Activated naive CD8-positive, alpha-beta T cell treated with anti-CD3 and anti-CD28 coated beads for 36 hours (primary cell): ENCODE measurements around the gene DNAH8. TPM values are rescaled to one million over a fixed set of nuclear protein-coding genes. Genes with fewer than 3 reads are reported as not detected.
A peak's percentile ranks its signal among the peaks of the same experiment; 100 is the strongest.

ENCODE experiments used
- DNase-seq: peaks from one replicate; pipeline ENCODE4 v3.0.0; 2021
- H3K27ac Mint-ChIP-seq: one replicate; pipeline ENCODE4 v1.8.0; 2022; ENCODE audit warnings: mild to moderate bottlenecking, moderate library complexity, mixed read lengths
- H3K27me3 Mint-ChIP-seq: one replicate; pipeline ENCODE4 v1.8.0; 2022; ENCODE audit warnings: mild to moderate bottlenecking, mixed read lengths
- H3K36me3 Mint-ChIP-seq: one replicate; pipeline ENCODE4 v1.8.0; 2021; ENCODE audit warnings: mild to moderate bottlenecking, mixed read lengths
- H3K4me1 Mint-ChIP-seq: one replicate; pipeline ENCODE4 v1.8.0; 2021; ENCODE audit warnings: mixed read lengths
- H3K4me3 Mint-ChIP-seq: one replicate; pipeline ENCODE4 v1.8.0; 2022; ENCODE audit warnings: mild to moderate bottlenecking, moderate library complexity, mixed read lengths
- H3K9me3 Mint-ChIP-seq: one replicate; pipeline ENCODE4 v1.8.0; 2022; ENCODE audit warnings: mixed read lengths
- total RNA-seq, 2 experiments: library from RNA; stranded (reverse); gene quantifications; one replicate each; pipeline ENCODE4 v1.2.3, GENCODE V29; 2021

DNAH8 gene, protein sequence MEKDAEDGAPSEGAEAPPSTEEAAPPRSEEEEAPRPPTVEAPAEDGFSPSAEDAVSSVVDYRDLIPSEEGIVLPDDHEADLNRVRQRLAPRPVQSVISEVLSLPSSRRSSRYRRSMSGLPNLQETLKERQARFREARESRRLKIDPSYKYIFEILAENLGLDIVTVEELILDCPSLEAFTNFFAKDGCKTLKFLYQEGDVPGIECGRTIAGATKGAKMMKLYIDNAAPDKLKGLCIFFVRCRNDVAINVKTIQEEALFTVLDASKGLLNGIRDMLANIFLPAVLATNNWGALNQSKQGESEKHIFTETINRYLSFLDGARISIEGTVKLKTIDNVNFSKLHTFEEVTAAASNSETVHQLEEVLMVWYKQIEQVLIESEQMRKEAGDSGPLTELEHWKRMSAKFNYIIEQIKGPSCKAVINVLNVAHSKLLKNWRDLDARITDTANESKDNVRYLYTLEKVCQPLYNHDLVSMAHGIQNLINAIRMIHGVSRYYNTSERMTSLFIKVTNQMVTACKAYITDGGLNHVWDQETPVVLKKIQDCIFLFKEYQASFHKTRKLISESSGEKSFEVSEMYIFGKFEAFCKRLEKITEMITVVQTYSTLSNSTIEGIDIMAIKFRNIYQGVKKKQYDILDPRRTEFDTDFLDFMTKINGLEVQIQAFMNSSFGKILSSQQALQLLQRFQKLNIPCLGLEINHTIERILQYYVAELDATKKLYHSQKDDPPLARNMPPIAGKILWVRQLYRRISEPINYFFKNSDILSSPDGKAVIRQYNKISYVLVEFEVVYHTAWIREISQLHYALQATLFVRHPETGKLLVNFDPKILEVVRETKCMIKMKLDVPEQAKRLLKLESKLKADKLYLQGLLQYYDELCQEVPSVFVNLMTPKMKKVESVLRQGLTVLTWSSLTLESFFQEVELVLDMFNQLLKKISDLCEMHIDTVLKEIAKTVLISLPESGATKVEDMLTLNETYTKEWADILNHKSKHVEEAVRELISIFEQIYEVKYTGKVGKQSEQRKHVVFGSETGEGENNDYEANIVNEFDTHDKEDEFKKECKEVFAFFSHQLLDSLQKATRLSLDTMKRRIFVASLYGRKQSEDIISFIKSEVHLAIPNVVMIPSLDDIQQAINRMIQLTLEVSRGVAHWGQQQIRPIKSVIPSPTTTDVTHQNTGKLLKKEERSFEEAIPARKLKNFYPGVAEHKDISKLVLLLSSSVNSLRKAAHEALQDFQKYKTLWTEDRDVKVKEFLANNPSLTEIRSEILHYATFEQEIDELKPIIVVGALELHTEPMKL (N-terminal part only)
- total RNA-seq: under 1 TPM in 1 of 2 experiments, not detected in 1; 0.08 TPM

DNA sequence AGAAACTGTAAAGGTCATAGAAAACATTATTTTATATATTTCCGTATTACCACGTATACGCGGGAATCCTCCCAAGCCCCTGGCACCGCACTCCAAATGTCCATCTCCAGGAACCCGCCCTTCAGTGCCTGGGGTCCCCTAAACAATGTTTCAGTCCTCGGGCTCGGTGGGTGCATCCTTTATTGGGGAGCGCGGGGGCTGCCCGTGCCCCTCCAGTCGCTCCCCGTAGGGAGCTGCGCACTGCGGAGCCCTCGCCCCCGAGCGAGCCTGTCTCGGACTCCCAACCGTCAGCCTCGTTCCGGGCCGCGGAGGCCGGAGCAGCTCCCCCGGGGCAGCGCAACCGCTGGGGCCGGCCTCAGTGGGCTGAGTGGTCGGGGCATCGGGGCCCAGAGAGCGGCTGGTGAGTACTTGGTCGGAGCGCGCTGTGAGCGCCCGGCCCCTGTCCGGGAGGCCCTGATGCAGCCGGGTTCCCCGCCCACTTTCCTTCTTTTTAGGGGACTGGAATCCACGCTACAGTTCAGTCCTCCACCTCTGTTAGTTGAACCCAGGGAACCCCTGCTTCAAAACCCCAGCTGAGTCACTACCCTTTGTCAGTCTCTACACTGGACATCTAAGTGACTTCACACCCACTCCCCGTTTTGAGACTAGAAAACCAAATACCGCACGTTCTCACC is at the start of gene DNAH8:
Gene DNAH8 (plus strand): TSS at position 296 of the 674 bp plus-strand sequence. CDS start 7,499 bp downstream, outside the sequence.
- H3K9me3 Mint-ChIP-seq: no peaks in the 10 kb centered on the region
- peaks cover 29% of the 10 kb centered on the region for H3K27me3 Mint-ChIP-seq
- H3K4me3 Mint-ChIP-seq: peak within 1 kb of the TSS; percentile 62
- peak; percentile 30 for DNase-seq
- peaks cover 3% of the 10 kb centered on the region for H3K36me3 Mint-ChIP-seq
- peak within 1 kb of the TSS; percentile 76 for H3K27ac Mint-ChIP-seq
- H3K4me1 Mint-ChIP-seq: peaks cover 17% of the 10 kb centered on the region

DNA sequence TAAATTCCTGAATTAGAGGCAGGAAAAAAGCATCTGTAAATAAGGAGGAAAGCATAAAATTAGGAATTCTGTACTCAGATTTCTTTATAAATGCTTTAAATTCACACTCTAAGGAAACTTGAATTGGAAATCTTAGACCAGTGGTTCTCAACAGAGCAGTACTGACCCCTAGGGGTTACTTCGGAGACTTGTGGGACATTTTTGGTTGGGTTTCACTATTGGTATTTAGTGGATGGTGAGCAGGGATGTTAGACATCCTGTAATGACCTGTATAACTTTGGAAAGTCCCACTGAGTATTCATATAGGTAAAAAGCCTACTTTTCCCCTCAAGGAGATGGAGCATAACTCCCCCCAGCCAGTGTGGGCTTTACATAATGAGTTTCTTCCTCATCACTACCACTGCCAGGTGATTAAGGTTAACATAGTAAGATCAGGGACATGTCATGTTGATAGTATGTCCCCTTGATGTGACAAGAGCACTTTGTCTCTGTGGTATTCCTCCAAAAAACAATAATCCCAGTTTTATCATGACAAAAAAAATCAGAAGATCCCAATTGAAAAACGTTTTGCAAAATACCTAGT is 43.1 kb upstream of the DNAH8 start:
- Mint-ChIP-seq H3K36me3 (peaks cover 36% of the 10 kb centered on the region), H3K9me3 (peaks cover 9% of the 10 kb centered on the region), H3K27ac (no peak overlapping the region), H3K27me3 (no peaks in the 10 kb centered on the region), H3K4me1 (peaks cover 27% of the 10 kb centered on the region), H3K4me3 (no peak overlapping the region)
- DNase-seq: peak; percentile 17

DNA sequence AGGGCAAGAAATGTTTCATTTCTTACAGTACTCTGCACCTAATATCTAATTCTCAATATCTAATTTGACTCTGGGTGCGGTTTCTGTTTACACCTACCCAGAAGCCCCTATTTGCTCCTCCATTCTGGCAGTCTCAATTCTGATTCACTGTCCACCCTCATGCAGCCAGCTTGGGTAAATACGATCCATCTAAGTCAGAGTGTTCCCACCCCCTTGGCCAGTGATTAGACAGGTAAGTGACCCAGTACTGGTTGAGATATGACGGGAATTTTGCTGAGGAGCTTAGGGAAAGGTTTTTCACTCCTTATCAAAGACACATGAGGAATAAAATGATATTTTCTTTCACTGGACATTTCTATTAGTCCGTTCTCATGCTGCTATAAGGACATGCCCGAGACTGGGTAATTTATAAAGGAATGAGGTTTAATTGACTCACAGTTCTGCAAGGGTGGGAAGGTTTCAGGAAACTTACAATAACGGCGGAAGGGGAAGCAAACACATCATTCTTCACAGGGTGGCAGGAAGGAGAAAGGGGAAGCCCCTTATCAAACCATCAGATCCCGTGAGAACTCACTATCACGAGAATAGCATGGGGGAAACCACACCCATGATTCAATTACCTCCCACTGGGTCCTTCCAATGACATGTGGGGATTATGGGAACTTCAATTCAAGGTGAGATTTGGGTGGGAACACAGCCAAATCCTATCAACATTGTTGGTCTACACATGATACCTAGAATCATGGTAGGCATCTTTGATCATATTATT is 41.5 kb upstream of the DNAH8 start:
- H3K4me3 Mint-ChIP-seq: no peak overlapping the region
- H3K36me3 Mint-ChIP-seq: peaks cover 48% of the 10 kb centered on the region
- H3K4me1 Mint-ChIP-seq: peaks cover 34% of the 10 kb centered on the region
- peak overlapping the region; percentile 79 for H3K27ac Mint-ChIP-seq
- no peaks in the 10 kb centered on the region for H3K27me3 Mint-ChIP-seq
- no peak for DNase-seq
- H3K9me3 Mint-ChIP-seq: peaks cover 9% of the 10 kb centered on the region

DNA sequence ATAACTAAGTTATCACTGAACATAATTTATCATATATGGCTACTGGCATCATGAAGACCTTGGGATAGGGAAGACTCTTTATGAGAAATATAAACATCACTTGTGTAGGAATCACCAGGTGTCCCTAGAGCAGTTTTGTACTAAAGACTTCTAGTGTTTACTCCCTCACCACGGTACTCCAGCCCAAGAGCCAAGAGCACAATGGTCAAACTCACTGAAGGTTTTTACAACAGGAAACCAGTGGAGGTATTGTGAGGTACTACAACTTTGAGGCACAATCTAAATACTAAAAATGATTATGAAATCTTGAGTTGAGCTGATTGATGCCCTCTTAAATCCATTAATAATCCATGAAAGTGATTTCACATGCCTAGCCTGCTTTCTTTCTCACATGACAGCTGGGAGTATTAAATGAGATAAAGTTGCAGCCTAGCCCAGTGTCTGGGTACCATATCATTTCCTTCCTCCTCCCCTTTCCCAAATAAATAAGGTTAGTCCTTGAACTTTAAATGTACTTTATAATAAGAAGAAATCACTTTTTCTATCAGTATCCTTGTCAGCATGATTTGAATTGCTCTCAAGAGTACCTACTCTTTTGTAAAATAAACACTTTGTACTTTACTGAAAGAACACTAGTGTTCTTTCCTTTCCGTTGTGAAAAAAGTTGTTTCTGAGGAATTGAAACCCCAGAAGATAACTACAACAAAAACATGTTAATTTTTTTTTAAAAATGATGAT is 38.7 kb upstream of the DNAH8 start:
- DNase-seq: no peak
- Mint-ChIP-seq H3K27ac (no peak overlapping the region), H3K36me3 (peaks cover 53% of the 10 kb centered on the region), H3K27me3 (no peaks in the 10 kb centered on the region), H3K4me3 (no peak overlapping the region), H3K9me3 (peaks cover 9% of the 10 kb centered on the region), H3K4me1 (peaks cover 34% of the 10 kb centered on the region)

DNA sequence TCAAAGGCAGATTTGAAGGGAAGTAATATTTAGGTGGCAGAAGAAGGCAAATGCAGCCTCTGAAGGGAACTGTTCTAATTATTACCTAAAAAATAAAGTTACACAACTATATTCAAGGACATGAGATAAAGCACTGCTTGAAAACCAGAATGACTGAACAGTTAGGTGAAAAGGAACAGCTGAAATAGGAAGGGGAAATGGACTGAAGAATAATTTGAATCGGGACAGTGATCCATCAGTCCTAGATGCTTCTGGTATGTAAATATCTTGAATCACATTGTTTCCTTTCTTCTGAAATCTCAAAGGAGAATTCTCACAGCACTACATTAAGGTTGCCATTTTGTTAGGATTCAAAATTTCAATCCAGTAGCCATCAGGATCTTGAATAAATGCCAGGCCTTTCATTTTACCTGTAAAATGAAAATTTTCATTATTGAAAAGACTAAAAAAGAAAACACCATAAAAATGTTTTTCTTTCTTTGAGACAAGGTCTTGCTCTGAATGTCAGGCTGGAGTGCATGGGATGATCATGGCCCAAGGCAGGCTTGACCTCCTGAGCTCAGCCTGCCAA is 38.1 kb upstream of the DNAH8 start:
- DNase-seq: no peak
- H3K4me1 Mint-ChIP-seq: peaks cover 32% of the 10 kb centered on the region
- no peak overlapping the region for H3K4me3 Mint-ChIP-seq
- H3K36me3 Mint-ChIP-seq: peaks cover 57% of the 10 kb centered on the region
- no peaks in the 10 kb centered on the region for H3K27me3 Mint-ChIP-seq
- H3K9me3 Mint-ChIP-seq: peaks cover 9% of the 10 kb centered on the region
- no peak overlapping the region for H3K27ac Mint-ChIP-seq

DNA sequence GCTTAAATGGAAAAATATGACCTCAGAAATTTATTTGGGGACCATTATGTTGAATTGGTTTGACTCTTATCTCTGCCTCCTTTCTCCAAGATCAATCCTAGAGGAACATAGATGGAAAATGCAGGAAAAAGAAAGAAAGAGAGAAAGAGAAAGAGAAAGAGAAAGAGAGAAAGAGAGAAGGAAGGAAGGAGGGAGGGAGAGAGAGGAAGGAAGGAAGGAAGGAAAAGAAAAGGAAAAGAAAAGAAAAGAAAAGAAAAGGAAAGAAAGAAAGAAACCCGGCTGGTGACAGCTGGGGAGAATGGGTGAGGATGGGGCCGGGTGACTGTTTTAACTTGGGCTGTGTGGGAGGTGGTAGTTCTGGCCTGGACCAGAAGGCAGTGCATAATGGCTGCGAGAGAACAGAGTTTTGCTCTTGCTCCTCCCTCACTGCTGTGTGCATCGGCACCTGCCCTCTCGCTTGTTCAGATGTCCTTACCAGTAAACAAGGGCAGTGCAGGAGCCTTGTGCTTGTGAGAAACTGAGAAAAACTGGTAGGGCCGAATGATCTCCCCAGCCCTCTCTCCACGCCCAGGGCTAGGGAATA is 36.8 kb upstream of the DNAH8 start:
- Mint-ChIP-seq H3K27ac (peak overlapping the region; percentile 52), H3K4me1 (peaks cover 25% of the 10 kb centered on the region), H3K9me3 (peaks cover 9% of the 10 kb centered on the region), H3K36me3 (peaks cover 57% of the 10 kb centered on the region), H3K4me3 (no peak overlapping the region), H3K27me3 (no peaks in the 10 kb centered on the region)
- DNase-seq: no peak

DNA sequence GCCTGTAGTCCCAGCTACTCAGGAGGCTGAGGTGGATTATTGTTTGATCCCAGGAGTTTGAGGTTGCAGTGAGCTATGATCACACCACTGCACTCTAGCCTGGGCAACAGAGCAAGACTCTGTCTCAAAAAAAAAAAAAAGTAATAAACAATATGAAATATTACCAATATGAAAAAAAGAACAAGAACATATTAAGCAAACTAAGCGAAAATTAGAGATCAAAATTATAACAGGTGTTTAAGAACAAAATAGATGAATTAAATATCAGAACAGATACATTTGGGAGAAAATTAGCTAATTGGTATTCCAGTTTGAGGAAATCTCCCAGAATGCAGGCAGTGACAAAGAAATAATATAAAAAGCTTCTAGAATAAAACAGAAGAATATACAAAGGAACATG is 35.4 kb upstream of the DNAH8 start:
- DNase-seq: no peak
- peaks cover 44% of the 10 kb centered on the region for H3K36me3 Mint-ChIP-seq

DNA sequence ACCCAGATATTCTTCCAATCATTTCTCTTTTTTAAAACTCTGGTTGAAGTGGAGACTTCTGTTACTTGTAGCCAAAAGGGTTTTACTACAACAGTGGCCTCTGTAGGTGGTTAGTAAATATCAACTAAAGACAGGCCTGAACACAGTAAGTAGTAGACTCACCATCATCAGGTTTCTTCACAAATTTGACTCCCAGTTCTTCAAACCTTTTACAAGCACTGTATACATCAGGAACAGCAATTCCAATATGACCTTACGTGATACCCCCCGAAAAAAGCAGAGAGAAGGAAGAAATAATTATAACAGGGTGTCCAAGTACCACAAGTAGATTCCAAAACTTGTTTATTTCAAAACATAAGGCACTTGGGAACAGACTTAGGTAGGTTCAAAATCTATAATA is 33.3 kb upstream of the DNAH8 start:
- Mint-ChIP-seq H3K9me3 (no peaks in the 10 kb centered on the region), H3K27me3 (no peaks in the 10 kb centered on the region), H3K27ac (no peak overlapping the region), H3K4me1 (peaks cover 19% of the 10 kb centered on the region), H3K36me3 (peaks cover 28% of the 10 kb centered on the region), H3K4me3 (no peak overlapping the region)
- no peak for DNase-seq

More for the DNA sequence above, 35.4 kb upstream of the DNAH8 start:
- H3K27ac Mint-ChIP-seq: no peak overlapping the region
- H3K4me3 Mint-ChIP-seq: no peak overlapping the region
- peaks cover 15% of the 10 kb centered on the region for H3K4me1 Mint-ChIP-seq
- peaks cover 3% of the 10 kb centered on the region for H3K9me3 Mint-ChIP-seq
- H3K27me3 Mint-ChIP-seq: no peaks in the 10 kb centered on the region

DNA sequence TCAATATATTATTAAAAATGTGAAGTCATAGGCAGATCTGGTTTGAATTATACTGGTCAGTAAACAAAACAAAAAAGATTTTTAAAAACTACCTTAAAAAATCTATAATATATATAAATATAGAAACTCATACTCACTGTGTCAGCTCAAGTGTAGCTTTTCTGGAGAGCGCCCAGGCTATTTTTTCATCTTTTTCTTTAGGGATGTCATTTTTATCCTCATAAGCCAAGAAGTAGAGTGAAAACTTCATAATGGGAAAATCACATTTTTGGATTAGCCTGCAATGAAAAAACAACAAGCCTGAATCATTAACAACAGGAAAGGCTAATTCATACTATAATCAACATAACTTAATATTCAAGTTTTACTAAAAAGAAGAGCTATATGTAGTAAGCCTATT is 30.9 kb upstream of the DNAH8 start:
- Mint-ChIP-seq H3K4me1 (peaks cover 18% of the 10 kb centered on the region), H3K9me3 (no peaks in the 10 kb centered on the region), H3K27ac (no peak overlapping the region), H3K4me3 (no peak overlapping the region), H3K36me3 (peaks cover 16% of the 10 kb centered on the region), H3K27me3 (no peaks in the 10 kb centered on the region)
- DNase-seq: no peak

DNA sequence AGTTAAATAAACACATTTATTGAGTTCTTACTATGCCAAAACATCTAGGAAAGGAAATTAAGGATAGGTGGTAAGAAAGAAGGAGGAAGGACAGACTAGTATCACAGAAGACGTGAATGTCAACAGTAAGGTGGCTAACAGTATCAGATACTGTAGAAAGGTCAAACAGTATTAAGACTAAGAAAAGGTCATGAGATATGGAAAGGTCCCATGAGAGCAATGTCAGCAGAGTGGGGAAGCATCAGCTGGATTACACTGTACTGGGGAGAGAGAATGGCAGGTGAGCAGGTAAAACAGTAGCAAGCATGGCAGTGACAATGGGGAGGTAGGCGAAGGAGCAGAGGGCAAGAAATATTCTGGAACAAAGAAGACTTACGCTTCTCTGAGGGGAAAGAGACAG is 30.2 kb upstream of the DNAH8 start:
- H3K36me3 Mint-ChIP-seq: peaks cover 16% of the 10 kb centered on the region
- H3K4me1 Mint-ChIP-seq: peaks cover 21% of the 10 kb centered on the region
- no peak overlapping the region for H3K27ac Mint-ChIP-seq
- H3K27me3 Mint-ChIP-seq: no peaks in the 10 kb centered on the region
- H3K4me3 Mint-ChIP-seq: no peak overlapping the region
- H3K9me3 Mint-ChIP-seq: no peaks in the 10 kb centered on the region
- DNase-seq: no peak

DNA sequence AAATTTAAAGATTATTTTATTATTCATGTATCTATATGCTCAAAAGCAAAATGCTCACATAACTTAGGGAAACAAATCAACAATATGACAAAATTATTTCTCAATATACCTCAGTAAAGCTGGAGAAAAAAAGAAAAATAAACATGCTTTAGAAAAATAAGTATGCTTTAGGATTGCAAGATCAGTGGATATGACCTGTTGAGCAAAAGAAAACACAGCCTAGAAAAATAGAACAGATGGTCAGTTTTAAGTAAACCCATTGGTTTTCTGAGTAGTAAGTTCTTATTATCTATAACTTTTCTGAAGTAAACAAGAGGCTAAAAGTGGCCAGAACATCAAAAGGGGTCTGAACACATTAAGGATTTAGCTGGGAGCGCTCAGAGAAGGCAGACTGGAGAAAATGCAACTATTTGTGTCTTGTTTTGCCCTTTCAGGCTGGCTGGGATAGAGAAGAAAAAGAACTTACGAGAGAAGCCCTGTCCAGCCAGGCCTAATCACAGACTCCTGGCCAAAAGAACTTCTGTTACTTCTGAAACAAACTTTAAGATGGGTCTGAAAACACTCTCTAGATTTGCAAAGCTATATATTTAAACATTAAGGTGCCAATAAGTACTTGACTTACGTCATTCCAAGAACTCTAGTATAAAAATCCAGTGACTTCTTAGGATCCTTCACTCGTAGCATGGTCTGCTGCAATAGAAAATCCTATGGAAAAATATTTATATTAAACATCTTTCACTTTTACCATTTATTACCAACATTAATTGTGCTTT is 28.7 kb upstream of the DNAH8 start:
- Mint-ChIP-seq H3K9me3 (peaks cover 1% of the 10 kb centered on the region), H3K27ac (no peak overlapping the region), H3K4me3 (no peak overlapping the region), H3K4me1 (peaks cover 23% of the 10 kb centered on the region), H3K36me3 (peaks cover 17% of the 10 kb centered on the region), H3K27me3 (no peaks in the 10 kb centered on the region)
- no peak for DNase-seq

DNA sequence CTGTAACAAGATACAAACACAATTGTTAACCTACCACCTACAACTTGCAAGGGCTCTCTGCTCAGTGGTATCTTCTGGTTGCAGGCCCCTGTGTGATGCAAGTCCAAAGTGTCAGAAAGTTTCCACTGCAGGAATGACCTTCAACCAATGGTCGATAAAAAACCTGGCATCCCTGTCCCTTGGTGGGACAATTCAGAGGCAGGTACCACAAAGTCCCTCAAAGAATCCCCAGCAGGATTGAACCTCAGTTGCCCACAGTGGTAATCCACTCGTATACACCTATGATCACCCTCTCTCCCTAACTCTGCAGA is 28.1 kb upstream of the DNAH8 start:
- DNase-seq: no peak
- Mint-ChIP-seq H3K4me1 (peaks cover 23% of the 10 kb centered on the region), H3K27ac (no peak overlapping the region), H3K27me3 (no peaks in the 10 kb centered on the region), H3K9me3 (peaks cover 1% of the 10 kb centered on the region), H3K4me3 (no peak overlapping the region), H3K36me3 (peaks cover 14% of the 10 kb centered on the region)
